HTR-8/SVneo (cell line): ENCODE results near the gene FOXRED1.

Experiments
- DNase-seq: peaks from one replicate; pipeline ENCODE4 v3.0.0; 2011; ENCODE audit warnings: low spot score, mixed read lengths; ENCODE audit not compliant: insufficient read length
- FAIRE-seq: peaks from 2 replicates; lab custom pipeline; 2011; peaks lifted over from hg19 to GRCh38; lab: Jason Lieb, UNC

FOXRED1 gene

GRCh38 chr11:126310200-126310991, 41.4 kb downstream of the FOXRED1 start:
- FAIRE-seq: no peak

GRCh38 chr11:126310992-126311310, 42.0 kb downstream of the FOXRED1 start:
- FAIRE-seq (no peak), DNase-seq (no peak)

More at GRCh38 chr11:126310200-126310991, 41.4 kb downstream of the FOXRED1 start:
- peak; percentile 68 for DNase-seq

GRCh38 chr11:126311401-126312291, 42.7 kb downstream of the FOXRED1 start:
- no peak for FAIRE-seq
- no peak for DNase-seq

GRCh38 chr11:126312961-126313360, 44.0 kb downstream of the FOXRED1 start:
- DNase-seq: no peak
- no peak for FAIRE-seq

- no peak for FAIRE-seq
- no peak for DNase-seq
Measured at GRCh38 chr11:126313826-126314225, 44.9 kb downstream of the FOXRED1 start.

GRCh38 chr11:126317432-126317755, 48.4 kb downstream of the FOXRED1 start:
- DNase-seq (no peak), FAIRE-seq (no peak)

- no peak for FAIRE-seq
- DNase-seq: no peak
Measured at GRCh38 chr11:126317756-126318573, 49.0 kb downstream of the FOXRED1 start.

- FAIRE-seq: no peak
- DNase-seq: no peak
Measured at GRCh38 chr11:126318574-126319373, 49.8 kb downstream of the FOXRED1 start.

GRCh38 chr11:126319374-126319740, 50.4 kb downstream of the FOXRED1 start:
- DNase-seq (no peak), FAIRE-seq (no peak)

GRCh38 chr11:126322996-126323395, 54.0 kb downstream of the FOXRED1 start:
- FAIRE-seq (no peak), DNase-seq (no peak)

- FAIRE-seq (no peak), DNase-seq (no peak)
Measured at GRCh38 chr11:126327281-126328000, 58.5 kb downstream of the FOXRED1 start.
